HepG2 (cell line): ENCODE data around the gene PLXNA3. TPM values are rescaled to one million over a fixed set of nuclear protein-coding genes. Genes with fewer than 3 reads are reported as not detected.

Experiments
- ATAC-seq: fragments of 200-7000 bp; cut with Tn5 transposase; 3 replicates; pipeline ENCODE4 v1.9.1; 2020; ENCODE audit warnings: mild to moderate bottlenecking, moderate library complexity
- BruUV-seq: library from RNA; stranded (reverse); fragments of 400-500 nt; replicated peaks from 2 replicates; lab custom pipeline; 2021; lab: Mats Ljungman, UMichigan
- CTCF ChIA-PET: fragments of 300-600 bp; formaldehyde crosslinking; extraction: SDS; loops from one replicate; lab custom pipeline; 2021; ENCODE audit warnings: low total read pairs, inconsistent platforms, low intra/inter-chr PET ratio; lab: Yijun Ruan, JAX
- POLR2A ChIA-PET: fragments of 350-600 bp; sonication (Branson Sonifier 250); formaldehyde crosslinking; loops from one replicate; lab custom pipeline; 2020; ENCODE audit warnings: antibody characterized with exemption, inconsistent platforms; lab: Yijun Ruan, JAX
- DNase-seq: peaks from one replicate; pipeline ENCODE4 v3.0.0-alpha.2; 2015; ENCODE audit warnings: low spot score
- FAIRE-seq: peaks from 3 replicates; lab custom pipeline; 2011; peaks lifted over from hg19 to GRCh38; lab: Jason Lieb, UNC
- H2AFZ ChIP-seq: one replicate; pipeline ENCODE4 v1.6.1; 2011; ENCODE audit warnings: low read length, inconsistent platforms
- H3K27ac ChIP-seq: fragments of 300-600 bp; 3 replicates; pipeline ENCODE4 v1.8.0; 2011; ENCODE audit warnings: mixed run types, mild to moderate bottlenecking, mixed read lengths, low read length, inconsistent platforms; ENCODE audit not compliant: insufficient read depth; ENCODE audit errors: extremely low read length
- H3K27me3 ChIP-seq, 2 experiments: fragments of 200-600 bp in 1 of 2; 2 replicates in 1 of 2; 3 replicates in 1 of 2; pipeline versions ENCODE4 v1.6.0 to v1.8.0; 2011; ENCODE audit warnings: low read length in 2 of 2, mild to moderate bottlenecking in 2 of 2, moderate library complexity in 2 of 2, inconsistent platforms in 1 of 2; ENCODE audit not compliant: insufficient read depth in 2 of 2, control insufficient read depth in 1 of 2
- H3K36me3 ChIP-seq, 2 experiments: fragments of 200-600 bp in 1 of 2; replicated peaks in 1 of 2; 2 replicates in 1 of 2; 3 replicates in 1 of 2; pipeline versions ENCODE4 v1.5.1 to v1.8.0; 2011; ENCODE audit warnings: low read length in 2 of 2, inconsistent platforms in 1 of 2; ENCODE audit not compliant: insufficient read depth in 2 of 2, control insufficient read depth in 1 of 2
- H3K4me1 ChIP-seq: 2 replicates; pipeline ENCODE4 v1.5.1; 2012; ENCODE audit warnings: low read length, inconsistent platforms; ENCODE audit not compliant: insufficient read depth
- H3K4me2 ChIP-seq: 2 replicates; pipeline ENCODE4 v1.6.0; 2011; ENCODE audit warnings: low read depth, low read length, inconsistent platforms
- H3K4me3 ChIP-seq, 3 experiments: fragments of 200-600 bp in 1 of 3; sonication (generic), shearing (Covaris generic) in 1 of 3; replicated peaks in 1 of 3; 2 replicates each; pipeline ENCODE4 v1.5.1; 2011 to 2016; ENCODE audit warnings: low read length in 3 of 3, inconsistent platforms in 2 of 3, low read depth in 2 of 3, mild to moderate bottlenecking in 2 of 3, control low read depth in 1 of 3, mixed read lengths in 1 of 3; ENCODE audit not compliant: insufficient read depth in 1 of 3
- H3K79me2 ChIP-seq: one replicate; pipeline ENCODE4 v1.6.1; 2011; ENCODE audit warnings: low read length, inconsistent platforms; ENCODE audit not compliant: insufficient read depth
- H3K9ac ChIP-seq: 2 replicates; pipeline ENCODE4 v1.6.0; 2011; ENCODE audit warnings: mild to moderate bottlenecking, low read depth, low read length, inconsistent platforms; ENCODE audit not compliant: insufficient read depth
- H3K9me3 ChIP-seq: 2 replicates; pipeline ENCODE4 v1.5.1; 2012; ENCODE audit warnings: mild to moderate bottlenecking, low read length
- H4K20me1 ChIP-seq: 2 replicates; pipeline ENCODE4 v1.6.0; 2011; ENCODE audit warnings: inconsistent platforms, mild to moderate bottlenecking, low read length, moderate library complexity; ENCODE audit not compliant: insufficient read depth
- AGO2 ChIP-seq: fragments of 200-400 bp; formaldehyde crosslinking; optimal IDR thresholded peaks from 2 replicates; pipeline ENCODE3; 2017; ENCODE audit warnings: mild to moderate bottlenecking, low read depth, low read length, moderate library complexity
- HMGXB3 ChIP-seq: sonication (generic); formaldehyde crosslinking; IDR thresholded peaks from 2 replicates; pipeline ENCODE4 v1.4.0; 2020; ENCODE audit warnings: missing genetic modification reagents, borderline replicate concordance
- HNF4A ChIP-seq: sonication (generic); formaldehyde crosslinking; IDR thresholded peaks from 2 replicates; pipeline ENCODE4 v1.4.0; 2020; ENCODE audit warnings: missing genetic modification reagents
- KLF13 ChIP-seq: sonication (generic); formaldehyde crosslinking; IDR thresholded peaks from 2 replicates; pipeline ENCODE4 v1.4.0; 2020; ENCODE audit warnings: mild to moderate bottlenecking, missing genetic modification reagents
- NBN ChIP-seq: fragments of 450-650 bp; conservative IDR thresholded peaks from 2 replicates; pipeline ENCODE4 v1.6.1; 2017
- NCOR1 ChIP-seq: fragments of 200-600 bp; sonication (generic); IDR thresholded peaks from 2 replicates; pipeline ENCODE4 v1.7.0; 2017; ENCODE audit warnings: antibody characterized with exemption, low read length, borderline replicate concordance
- NFE2L1 ChIP-seq: sonication (generic); formaldehyde crosslinking; IDR thresholded peaks from 2 replicates; pipeline ENCODE4 v1.4.0; 2020; ENCODE audit warnings: missing genetic modification reagents, mild to moderate bottlenecking, borderline replicate concordance
- NR2F1 ChIP-seq, 2 experiments: fragments of 450-650 bp in 1 of 2; formaldehyde crosslinking in 1 of 2; IDR thresholded peaks; 2 replicates each; pipeline versions ENCODE4 v1.5.0 to v1.6.1; 2016 to 2020; ENCODE audit warnings: mild to moderate bottlenecking in 1 of 2, missing compliant biosample characterization in 1 of 2, missing genetic modification reagents in 1 of 2, moderate library complexity in 1 of 2
- STAT5B ChIP-seq: sonication (generic); formaldehyde crosslinking; IDR thresholded peaks from 2 replicates; pipeline ENCODE4 v1.4.0; 2020; ENCODE audit warnings: missing genetic modification reagents
- ZNF20 ChIP-seq: sonication (generic); formaldehyde crosslinking; IDR thresholded peaks from 2 replicates; pipeline ENCODE4 v1.4.0; 2020; ENCODE audit warnings: mild to moderate bottlenecking, moderate library complexity, missing genetic modification reagents
- ZSCAN25 ChIP-seq: sonication (generic); formaldehyde crosslinking; IDR thresholded peaks from 2 replicates; pipeline ENCODE4 v1.8.0; 2022; ENCODE audit warnings: mild to moderate bottlenecking, missing genetic modification reagents
- WGBS: methylation state at CpG from one replicate; pipeline ENCODE4 v1.1.6; 2017; ENCODE audit warnings: low lambda C conversion rate; 5-methylcytosine and 5-hydroxymethylcytosine counted together
- in situ Hi-C: cut with HindIII; loops from 2 replicates; pipeline ENCODE4 v1.10.0; 2017; ENCODE audit warnings: low pct_unique_long_range_greater_than_20kb; ENCODE audit not compliant: extremely low pct_ligation_motif_present
- intact Hi-C: fragments of 100-400 bp; cut with micrococcal nuclease; formaldehyde crosslinking; loops from one replicate; pipeline ENCODE4 v1.10.0; 2022; ENCODE audit not compliant: unreplicated experiment
- polyA plus RNA-seq, 8 experiments: library from polyadenylated mRNA; depleted of rRNA in 3 of 8; stranded (reverse) in 7 of 8; unstranded in 1 of 8; fragments of >200 nt; fragmentation: Illumina TruSeq in 4 of 8; extraction: Trizol in 4 of 8; gene quantifications; 2 replicates each; pipeline versions ENCODE4 v1.2.1 to v1.2.3, GENCODE V29; 2011 to 2016; ENCODE audit warnings: low read depth in 4 of 8, missing spikeins in 1 of 8, mixed read lengths in 1 of 8; ENCODE audit not compliant: insufficient read depth in 1 of 8
- total RNA-seq, 5 experiments: library from RNA; depleted of rRNA; stranded (reverse); fragments of >200 nt; fragmentation: Illumina TruSeq; extraction: Trizol; gene quantifications; 2 replicates each; pipeline ENCODE4 v1.2.3, GENCODE V29; 2016; ENCODE audit warnings: low read depth in 1 of 5

The PLXNA3 gene
- total and polyA plus RNA-seq, 2 of the 13 experiments (the other 11 are each of a cell fraction or from before 2014, with no cell fraction given) = 5.8 to 20.6 TPM

- TF ChIP-seq HMGXB3 (CRISPR knock-in tag) (no peak), STAT5B (CRISPR knock-in tag) (no peak), NFE2L1 (CRISPR knock-in tag) (no peak), ZNF20 (no peak), NR2F1 (CRISPR knock-in tag; IDR thresholded peaks at IDR 0.05) (no peak), KLF13 (CRISPR knock-in tag) (no peak), NBN (no peak), NCOR1 (no peak)
Observed at GRCh38 chrX:154441984-154442707, 15.9 kb upstream of the PLXNA3 start (continued).

- no peak for DNase-seq
- TF ChIP-seq ZSCAN25 (CRISPR knock-in tag) (0 out of 2 replicates have a peak, but pooled peaks have one; percentile 29), AGO2 (peak; percentile 47), HNF4A (CRISPR knock-in tag) (no peak)
- H3K79me2 ChIP-seq = peaks cover 7% of the 10 kb centered on the region
- POLR2A ChIA-PET = interaction anchor here (0.6 kb wide), 1 partner anchor 80 kb away, joined by 4 read pairs; no protein-coding TSS in a partner anchor
- peaks cover 0 to 2% of the 10 kb centered on the region in 2 experiments; a peak in 2 of 5 replicates for H3K36me3 ChIP-seq
- in situ Hi-C loops (no loop called here), intact Hi-C loops (no loop called here)
- no TSS peak for BruUV-seq
- no peaks in the 10 kb centered on the region for H3K27me3 ChIP-seq
- no peak overlapping the region for H3K9ac ChIP-seq
- peaks cover 13% of the 10 kb centered on the region for H3K4me1 ChIP-seq
- H3K27ac ChIP-seq = no peak overlapping the region
- FAIRE-seq = no peak
- H3K4me2 ChIP-seq = peak overlapping the region; percentile 27; the same call in 1 of the 2 replicates
- ATAC-seq = no peak
- H2AFZ ChIP-seq = no peak overlapping the region
- 87% methylated on average over 7 of the region's 10 CpGs for WGBS
- no peaks in the 10 kb centered on the region for H3K9me3 ChIP-seq
- no peaks in the 10 kb centered on the region for H4K20me1 ChIP-seq
- CTCF ChIA-PET = no interaction called here
- H3K4me3 ChIP-seq = peak overlapping the region in 1 of 3 experiments; percentile 37; a peak in 1 of 6 replicates
Observed at GRCh38 chrX:154443479-154443910, 14.6 kb upstream of the PLXNA3 start.
